ENCODE measurements around the gene IL13.
A peak's percentile ranks its signal among the peaks of the same experiment; 100 is the strongest.

Gene IL13

GRCh38 chr5:132656774-132657355 is 1.1 kb upstream of the IL13 start:
- DNase-seq, result no peak

- no peak for DNase-seq
These were observed 669 bp downstream of the IL13 start for GRCh38 chr5:132658381-132659302.

DNA sequence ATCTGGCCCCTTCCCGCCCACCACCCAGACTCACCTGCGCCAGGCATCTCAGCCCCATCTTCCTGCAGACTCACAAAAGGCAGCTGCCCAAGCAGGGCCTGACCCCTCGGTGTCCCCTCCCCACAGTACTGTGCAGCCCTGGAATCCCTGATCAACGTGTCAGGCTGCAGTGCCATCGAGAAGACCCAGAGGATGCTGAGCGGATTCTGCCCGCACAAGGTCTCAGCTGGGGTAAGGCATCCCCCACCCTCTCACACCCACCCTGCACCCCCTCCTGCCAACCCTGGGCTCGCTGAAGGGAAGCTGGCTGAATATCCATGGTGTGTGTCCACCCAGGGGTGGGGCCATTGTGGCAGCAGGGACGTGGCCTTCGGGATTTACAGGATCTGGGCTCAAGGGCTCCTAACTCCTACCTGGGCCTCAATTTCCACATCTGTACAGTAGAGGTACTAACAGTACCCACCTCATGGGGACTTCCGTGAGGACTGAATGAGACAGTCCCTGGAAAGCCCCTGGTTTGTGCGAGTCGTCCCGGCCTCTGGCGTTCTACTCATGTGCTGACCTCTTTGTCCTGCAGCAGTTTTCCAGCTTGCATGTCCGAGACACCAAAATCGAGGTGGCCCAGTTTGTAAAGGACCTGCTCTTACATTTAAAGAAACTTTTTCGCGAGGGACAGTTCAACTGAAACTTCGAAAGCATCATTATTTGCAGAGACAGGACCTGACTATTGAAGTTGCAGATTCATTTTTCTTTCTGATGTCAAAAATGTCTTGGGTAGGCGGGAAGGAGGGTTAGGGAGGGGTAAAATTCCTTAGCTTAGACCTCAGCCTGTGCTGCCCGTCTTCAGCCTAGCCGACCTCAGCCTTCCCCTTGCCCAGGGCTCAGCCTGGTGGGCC is 1.9 kb downstream of the IL13 start:
- no peak for DNase-seq

DNA sequence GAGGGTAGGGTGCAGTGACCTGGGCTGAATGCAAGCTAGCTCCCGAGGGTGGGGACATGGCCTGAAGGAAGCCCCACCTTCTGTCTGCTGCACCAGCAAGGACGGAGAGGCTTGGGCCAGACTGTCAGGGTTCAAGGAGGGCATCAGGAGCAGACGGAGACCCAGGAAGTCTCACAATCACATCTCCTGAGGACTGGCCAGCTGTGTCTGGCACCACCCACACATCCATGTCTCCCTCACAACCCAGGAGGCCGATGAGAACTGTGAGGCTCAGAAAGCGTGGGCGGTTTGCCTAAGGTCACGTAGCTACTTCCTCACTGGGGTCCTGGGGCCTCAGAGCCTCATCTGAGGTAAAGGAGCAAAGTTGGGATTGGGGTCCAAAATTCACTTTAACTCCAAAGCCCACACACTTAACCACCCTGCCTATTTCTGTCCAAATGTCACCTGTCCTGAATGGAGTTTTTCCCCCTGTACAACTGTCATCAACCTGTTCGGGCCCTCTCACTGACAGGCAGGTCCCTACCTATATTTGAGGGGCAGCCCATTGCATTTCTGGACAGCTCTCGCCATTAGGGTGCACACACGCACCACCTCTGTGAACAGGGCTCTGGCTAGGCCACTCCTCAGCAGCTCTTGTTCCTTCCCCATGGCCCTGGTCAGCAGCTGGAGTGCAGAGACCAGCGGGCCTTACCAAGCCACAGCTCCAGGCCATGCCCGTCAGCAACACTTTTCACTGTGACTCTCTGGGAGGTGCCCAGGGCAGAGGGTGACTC is 3.4 kb downstream of the IL13 start:
- peak; percentile 25 for DNase-seq

- no peak for DNase-seq
These were observed 4.0 kb downstream of the IL13 start for GRCh38 chr5:132662004-132662401.

DNA sequence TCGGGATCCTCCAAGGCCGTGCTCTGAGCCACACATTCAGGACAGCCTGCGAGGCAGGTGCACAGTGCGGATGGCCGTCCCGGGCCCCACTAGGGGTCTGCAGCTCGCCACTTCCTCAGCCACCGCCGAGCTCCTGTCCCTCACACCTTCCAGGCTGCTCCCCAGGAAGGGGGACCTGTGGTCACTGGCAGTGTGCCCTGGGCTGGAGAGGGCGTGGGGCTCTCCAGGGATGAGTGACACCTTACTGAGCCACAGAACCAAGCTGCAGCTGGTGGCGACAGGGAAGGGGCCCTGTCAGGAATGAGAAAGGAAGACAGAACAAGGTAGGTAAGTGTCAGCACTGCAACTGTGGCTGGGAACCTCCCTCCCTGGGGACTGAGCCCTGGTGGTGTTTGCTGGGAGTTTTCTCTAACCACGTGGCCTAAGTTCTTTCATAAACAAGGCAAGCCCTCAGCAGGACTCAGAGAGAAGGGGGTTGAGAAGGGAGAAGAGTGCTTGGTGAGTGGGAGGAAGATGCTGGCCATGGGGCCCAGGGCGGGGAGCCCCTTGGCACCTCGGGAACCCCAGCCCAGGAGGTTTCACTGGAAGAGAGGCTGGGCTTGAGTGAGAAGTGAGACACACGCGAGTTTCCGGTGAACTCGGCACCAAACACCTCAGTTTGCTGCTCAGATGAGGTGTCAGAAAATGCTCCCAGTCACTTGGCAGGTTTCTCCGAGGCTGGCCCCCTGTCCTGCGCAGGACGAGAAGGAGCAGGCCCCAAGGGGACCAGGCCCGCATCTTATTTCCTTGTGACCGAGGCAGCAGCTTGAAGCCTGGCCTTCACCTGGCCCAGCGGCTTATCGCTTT is 5.2 kb downstream of the IL13 start:
- DNase-seq, result no peak

- no peak for DNase-seq
These were observed 6.1 kb downstream of the IL13 start for GRCh38 chr5:132663771-132664695.

- no peak for DNase-seq
These were observed 6.8 kb downstream of the IL13 start for GRCh38 chr5:132664696-132665209.

GRCh38 chr5:132665574-132666080 is 7.7 kb downstream of the IL13 start:
- DNase-seq, result no peak

GRCh38 chr5:132666310-132667123 is 8.5 kb downstream of the IL13 start:
- DNase-seq, result no peak

DNA sequence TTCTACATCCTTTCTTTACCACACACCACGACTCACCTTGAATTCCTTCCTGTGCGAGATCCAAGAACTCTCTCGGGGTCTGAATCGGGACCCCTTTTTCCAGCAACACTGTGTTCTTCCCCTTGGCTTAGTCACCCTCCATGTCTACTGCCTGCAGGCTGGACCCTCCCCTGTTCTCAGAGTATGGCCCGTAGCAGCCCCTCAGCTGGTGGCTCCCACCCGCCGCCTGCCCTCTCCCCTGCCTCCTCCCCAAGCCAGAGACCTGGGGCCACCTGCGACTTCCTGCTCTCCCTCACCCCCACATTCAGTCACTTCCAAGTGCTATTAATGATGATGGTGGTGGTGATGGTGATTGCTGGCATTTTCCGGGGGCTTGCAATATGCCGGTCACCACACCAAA is 9.3 kb downstream of the IL13 start:
- no peak for DNase-seq

DNA sequence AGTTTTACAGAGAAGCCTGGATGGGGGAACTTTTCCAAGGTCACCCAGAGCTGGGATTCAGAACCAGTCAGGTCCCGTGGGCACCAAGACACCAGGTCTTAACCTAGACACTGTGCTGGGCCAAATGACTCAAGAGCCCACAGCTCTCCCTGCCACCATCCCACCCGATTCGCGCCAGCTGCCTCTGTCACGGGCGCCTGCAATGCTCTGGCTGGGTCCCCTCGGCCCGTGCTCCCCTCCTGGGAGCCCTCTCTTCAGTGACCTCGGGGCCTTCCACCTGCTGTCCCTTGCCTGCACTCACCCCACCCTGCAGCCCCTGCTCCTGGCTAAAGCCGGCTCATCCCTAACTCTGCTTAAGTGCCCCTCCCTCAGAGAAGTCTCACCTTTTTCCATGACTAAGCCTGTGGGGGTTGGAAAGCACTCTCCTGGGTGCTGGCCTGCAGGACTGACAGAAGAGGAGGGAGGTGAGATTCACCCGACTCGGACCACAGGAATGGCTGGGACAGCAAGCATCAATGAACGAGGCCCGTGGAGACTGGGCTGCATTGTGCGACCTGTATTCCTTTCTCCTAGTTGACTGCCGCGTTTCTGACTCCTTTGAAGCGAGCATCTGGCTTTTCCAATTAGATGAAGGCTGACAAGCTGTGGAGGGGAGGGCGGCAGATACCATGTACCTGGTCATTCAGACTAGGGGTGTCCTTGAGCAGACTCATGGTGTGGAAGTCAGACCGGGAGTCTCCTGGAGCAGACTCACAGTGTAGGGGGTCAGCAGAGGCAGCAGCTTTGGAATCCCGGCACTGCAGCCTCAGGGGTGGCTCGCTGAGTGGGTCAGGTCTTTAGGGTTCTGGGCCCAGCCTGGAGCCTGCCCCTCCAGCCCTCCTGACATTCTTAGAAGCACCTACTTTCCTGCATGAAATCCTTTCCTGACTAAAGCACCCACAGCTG is 10.1 kb downstream of the IL13 start:
- no peak for DNase-seq

DNA sequence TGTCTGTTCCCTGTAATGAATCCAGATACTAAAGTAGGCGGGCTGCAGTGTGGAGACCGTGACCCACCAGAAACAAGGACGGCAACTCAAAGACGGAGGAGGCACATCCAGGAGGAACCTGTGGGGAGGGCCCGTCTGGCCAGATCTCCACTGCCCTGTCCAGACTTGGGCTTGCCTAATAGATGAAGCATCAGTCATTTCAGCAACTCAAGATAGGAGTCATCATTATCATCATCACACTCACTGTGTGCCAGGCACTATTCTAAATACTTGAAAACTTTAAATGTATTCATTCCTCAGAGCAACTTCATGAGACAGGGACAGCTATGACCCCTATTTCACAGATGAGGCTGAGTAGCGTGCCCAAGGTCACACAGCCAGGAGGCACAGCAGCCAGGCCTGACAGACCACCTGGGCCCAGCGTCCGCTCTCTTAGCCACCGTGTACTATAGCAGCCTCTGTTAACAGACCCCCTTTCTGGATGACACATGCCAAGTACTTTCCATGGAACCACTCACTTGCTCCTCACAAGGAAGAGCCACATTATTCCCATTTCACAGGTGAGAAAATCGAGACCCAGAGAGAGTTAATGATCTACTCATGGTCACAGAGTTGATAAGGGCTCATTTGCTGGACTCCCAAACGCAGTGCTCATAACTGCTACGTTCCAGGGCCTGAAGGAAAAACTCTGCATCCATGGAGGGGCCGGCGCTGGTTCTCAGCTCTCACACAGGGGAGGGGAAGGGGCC is 10.9 kb downstream of the IL13 start:
- no peak for DNase-seq

DNA sequence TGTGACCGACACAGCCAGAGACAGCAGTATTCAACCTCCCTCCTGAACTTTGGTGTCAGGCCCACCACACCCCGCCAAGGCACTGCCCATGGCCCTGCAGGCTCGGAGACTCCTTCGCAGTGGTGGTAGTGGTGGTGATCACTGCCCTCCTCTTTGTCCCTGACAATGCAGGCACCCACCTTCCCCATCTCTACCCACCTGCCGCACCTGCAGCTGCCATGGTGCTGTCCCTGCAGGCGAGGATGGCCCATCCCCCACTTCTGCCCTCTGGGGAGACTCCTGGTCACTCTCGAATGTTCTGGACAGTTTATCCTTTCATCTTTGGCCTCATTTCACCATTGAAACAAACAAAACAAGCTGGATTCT is 11.5 kb downstream of the IL13 start:
- DNase-seq, result no peak

DNA sequence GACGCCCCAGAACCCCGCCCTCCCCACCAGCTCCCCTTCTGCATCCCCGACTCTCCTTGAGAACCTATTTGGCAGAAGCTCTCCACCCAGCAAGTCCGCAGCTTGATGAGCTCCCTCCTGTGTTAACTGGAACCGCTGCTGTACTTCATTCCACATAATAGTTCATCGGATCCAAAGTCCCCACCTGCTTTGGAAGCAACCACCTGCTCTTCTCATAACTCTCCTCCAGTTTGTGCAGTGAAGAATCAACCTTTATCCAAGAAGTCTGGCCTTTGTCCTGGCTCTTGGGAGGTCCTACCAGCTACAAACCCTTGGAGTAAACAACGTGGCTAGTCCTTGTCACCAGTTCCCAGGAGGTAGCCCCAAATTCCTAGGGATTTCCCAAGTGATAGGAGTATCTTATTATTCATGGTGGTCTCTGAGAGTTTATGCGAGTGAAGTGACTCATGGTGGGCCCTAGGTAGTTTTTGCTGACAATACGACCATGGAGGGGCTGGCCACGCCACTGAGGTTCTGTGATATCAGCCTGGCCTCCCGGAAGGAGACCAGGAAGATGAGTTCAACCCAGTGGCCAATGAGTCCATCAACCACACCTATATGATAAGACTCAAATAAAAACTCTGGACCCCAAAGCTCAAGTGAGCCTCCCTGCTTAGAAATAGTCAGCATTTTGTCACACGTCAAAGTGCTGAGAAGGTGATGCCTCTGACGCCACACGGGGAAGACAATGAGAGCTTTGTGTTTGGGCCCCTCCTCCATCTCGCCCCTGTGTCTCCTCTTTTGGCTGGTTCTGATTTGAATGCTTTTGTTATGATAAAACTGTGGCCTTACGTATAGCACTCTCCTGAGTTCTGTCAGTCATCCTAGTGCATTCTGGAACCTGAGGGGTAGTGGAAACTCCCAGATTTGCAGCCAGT is 12.3 kb downstream of the IL13 start:
- no peak for DNase-seq

DNA sequence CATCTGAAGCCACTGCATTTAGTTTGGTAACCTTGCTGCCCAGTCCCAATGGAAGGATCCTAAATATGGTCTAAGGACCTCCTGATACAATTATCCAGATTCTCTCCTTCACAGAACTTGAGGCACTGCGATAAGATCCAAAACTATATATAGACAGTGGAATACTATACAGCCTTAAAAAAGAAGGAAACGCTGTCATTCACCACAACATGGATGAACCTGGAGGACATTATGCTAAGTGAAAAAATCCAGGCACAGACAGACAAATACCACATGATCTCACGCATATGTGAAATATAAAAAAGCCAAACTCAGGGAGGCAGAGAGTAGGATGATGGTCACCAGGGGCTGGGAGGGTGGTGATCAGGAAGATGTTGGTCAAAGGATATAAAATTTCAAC is 13.0 kb downstream of the IL13 start:
- DNase-seq, result no peak

Measured in suppressor macrophage treated with lipopolysaccharide for 4 hours (primary cell).